ENCODE measurements around the gene CCDC197.

The CCDC197 gene

DNA sequence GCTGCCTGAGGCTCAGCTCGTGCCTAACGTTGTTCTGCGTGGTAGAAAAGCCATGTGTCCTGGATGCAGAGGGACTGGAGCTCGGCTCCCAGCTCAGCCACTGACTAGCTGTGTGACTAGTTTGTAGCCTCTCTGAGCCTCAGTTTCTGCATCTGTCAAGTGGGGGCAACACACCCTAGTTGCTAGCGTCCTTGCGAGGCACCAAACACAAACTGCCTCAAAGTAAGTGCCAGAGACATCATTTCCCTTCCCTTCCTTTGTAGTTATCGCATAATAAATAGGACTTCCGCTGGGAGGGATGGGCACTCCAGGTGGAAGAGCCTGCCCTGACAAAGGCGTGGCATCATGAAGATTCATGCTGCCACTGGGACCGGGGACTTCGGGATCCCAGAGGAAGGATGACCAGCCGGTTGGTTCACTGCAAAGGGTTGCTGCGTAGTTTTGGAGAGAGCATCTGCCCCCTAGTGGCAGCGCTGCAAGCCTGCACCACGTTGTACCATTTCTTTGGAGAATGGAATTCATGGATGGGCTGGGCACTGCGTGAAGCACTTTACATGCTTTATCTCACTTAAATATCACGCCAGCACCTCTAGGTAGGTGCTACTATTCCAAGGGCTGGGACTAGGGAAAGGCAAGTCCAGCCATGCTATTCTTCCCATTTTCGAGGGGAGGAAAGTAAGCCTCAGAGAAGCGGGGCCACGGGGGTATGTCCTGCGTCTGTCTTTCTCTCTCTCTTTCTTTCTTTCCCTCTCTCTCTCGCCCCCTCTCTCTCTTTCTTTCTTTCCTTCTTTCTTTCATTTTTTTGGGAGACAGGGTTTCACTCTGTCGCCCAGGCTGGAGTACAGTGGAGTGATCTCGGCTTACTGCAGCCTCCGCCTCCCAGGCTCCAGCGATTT lies 4.6 kb downstream of the CCDC197 start:
- Histone ChIP-seq H3K27ac (ENCODE audit: extremely low read depth, low read depth, low read length) (no peak overlapping the region), H3K9me3 (ENCODE audit: control insufficient read depth, insufficient read depth, low read depth, low read length) (no peaks in the 10 kb centered on the region), H3K36me3 (ENCODE audit: control insufficient read depth in 2 of 2, insufficient read depth in 1 of 2, low read length in 2 of 2) (no peaks in the 10 kb centered on the region), H3K4me1 (ENCODE audit: control insufficient read depth, insufficient read depth, low read length) (no peaks in the 10 kb centered on the region; the same call in 1 of the 2 replicates), H3K4me3 (ENCODE audit: low read depth, low read length) (no peak overlapping the region)
- ChIA-PET CTCF (interaction anchor here (0.5 to 4.8 kb wide), 19 partner anchors 9 to 1792 kb away, joined by 3 to 111 read pairs (median 4); no protein-coding TSS in a partner anchor), POLR2A (no interaction called here)
- TF ChIP-seq ZNF654 (tag by site-specific recombination; IDR thresholded peaks at IDR 0.05; ENCODE audit: low read depth) (peak; percentile 69), ZNF2 (tag by site-specific recombination; IDR thresholded peaks at IDR 0.05) (peak; percentile 65; the same call in 1 of the 2 replicates), ZNF521 (tag by site-specific recombination; IDR thresholded peaks at IDR 0.05) (no peak), KLF10 (tag by site-specific recombination; IDR thresholded peaks at IDR 0.05) (no peak), ZNF830 (tag by site-specific recombination; IDR thresholded peaks at IDR 0.05; ENCODE audit: low read depth) (no peak), ZNF394 (tag by site-specific recombination; IDR thresholded peaks at IDR 0.05; ENCODE audit: borderline replicate concordance) (no peak), ZNF792 (tag by site-specific recombination; IDR thresholded peaks at IDR 0.05) (no peak), ZFP3 (tag by site-specific recombination; IDR thresholded peaks at IDR 0.05; ENCODE audit: low read depth) (no peak), REPIN1 (tag by site-specific recombination; IDR thresholded peaks at IDR 0.05; ENCODE audit: low read depth) (no peak), SP2 (tag by site-specific recombination; IDR thresholded peaks at IDR 0.05) (no peak), ZNF16 (tag by site-specific recombination; IDR thresholded peaks at IDR 0.05; ENCODE audit: low read depth) (no peak), ZNF624 (tag by site-specific recombination; IDR thresholded peaks at IDR 0.05) (no peak), SETDB1 (IDR thresholded peaks at IDR 0.05; ENCODE audit: insufficient read length, low read length) (no peak), ZNF266 (tag by site-specific recombination; IDR thresholded peaks at IDR 0.05; ENCODE audit: low read depth) (no peak), ZEB2 (tag by site-specific recombination; IDR thresholded peaks at IDR 0.05) (no peak), ZSCAN30 (tag by site-specific recombination; IDR thresholded peaks at IDR 0.05) (no peak), ZNF114 (tag by site-specific recombination; IDR thresholded peaks at IDR 0.05) (no peak), ZNF558 (tag by site-specific recombination; IDR thresholded peaks at IDR 0.05) (no peak), PRDM1 (tag by site-specific recombination; IDR thresholded peaks at IDR 0.05) (0 out of 2 replicates have a peak, but pooled peaks have one; percentile 9), ZNF341 (tag by site-specific recombination; IDR thresholded peaks at IDR 0.05; ENCODE audit: low read depth) (peak; percentile 61), HOXA7 (CRISPR knock-in tag; IDR thresholded peaks at IDR 0.05; ENCODE audit: borderline replicate concordance) (no peak), ZIC2 (tag by site-specific recombination; IDR thresholded peaks at IDR 0.05) (no peak), EGR2 (tag by site-specific recombination; IDR thresholded peaks at IDR 0.05; ENCODE audit: low read depth) (no peak), ZNF138 (tag by site-specific recombination; IDR thresholded peaks at IDR 0.05; ENCODE audit: borderline replicate concordance) (no peak), ZNF239 (tag by site-specific recombination; IDR thresholded peaks at IDR 0.05) (no peak)
- TF ChIP-seq, protein P1, sequence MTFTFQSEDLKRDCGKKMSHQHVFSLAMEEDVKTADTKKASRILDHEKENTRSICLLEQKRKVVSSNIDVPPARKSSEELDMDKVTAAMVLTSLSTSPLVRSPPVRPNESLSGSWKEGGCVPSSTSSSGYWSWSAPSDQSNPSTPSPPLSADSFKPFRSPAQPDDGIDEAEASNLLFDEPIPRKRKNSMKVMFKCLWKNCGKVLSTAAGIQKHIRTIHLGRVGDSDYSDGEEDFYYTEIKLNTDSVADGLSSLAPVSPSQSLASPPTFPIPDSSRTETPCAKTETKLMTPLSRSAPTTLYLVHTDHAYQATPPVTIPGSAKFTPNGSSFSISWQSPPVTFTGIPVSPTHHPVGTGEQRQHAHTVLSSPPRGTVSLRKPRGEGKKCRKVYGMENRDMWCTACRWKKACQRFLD (tag by site-specific recombination; IDR thresholded peaks at IDR 0.05) = no peak
- TF ChIP-seq, protein P2, sequence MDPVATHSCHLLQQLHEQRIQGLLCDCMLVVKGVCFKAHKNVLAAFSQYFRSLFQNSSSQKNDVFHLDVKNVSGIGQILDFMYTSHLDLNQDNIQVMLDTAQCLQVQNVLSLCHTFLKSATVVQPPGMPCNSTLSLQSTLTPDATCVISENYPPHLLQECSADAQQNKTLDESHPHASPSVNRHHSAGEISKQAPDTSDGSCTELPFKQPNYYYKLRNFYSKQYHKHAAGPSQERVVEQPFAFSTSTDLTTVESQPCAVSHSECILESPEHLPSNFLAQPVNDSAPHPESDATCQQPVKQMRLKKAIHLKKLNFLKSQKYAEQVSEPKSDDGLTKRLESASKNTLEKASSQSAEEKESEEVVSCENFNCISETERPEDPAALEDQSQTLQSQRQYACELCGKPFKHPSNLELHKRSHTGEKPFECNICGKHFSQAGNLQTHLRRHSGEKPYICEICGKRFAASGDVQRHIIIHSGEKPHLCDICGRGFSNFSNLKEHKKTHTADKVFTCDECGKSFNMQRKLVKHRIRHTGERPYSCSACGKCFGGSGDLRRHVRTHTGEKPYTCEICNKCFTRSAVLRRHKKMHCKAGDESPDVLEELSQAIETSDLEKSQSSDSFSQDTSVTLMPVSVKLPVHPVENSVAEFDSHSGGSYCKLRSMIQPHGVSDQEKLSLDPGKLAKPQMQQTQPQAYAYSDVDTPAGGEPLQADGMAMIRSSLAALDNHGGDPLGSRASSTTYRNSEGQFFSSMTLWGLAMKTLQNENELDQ (tag by site-specific recombination; IDR thresholded peaks at IDR 0.05; ENCODE audit: low read depth) = no peak
- TF ChIP-seq, protein P3, sequence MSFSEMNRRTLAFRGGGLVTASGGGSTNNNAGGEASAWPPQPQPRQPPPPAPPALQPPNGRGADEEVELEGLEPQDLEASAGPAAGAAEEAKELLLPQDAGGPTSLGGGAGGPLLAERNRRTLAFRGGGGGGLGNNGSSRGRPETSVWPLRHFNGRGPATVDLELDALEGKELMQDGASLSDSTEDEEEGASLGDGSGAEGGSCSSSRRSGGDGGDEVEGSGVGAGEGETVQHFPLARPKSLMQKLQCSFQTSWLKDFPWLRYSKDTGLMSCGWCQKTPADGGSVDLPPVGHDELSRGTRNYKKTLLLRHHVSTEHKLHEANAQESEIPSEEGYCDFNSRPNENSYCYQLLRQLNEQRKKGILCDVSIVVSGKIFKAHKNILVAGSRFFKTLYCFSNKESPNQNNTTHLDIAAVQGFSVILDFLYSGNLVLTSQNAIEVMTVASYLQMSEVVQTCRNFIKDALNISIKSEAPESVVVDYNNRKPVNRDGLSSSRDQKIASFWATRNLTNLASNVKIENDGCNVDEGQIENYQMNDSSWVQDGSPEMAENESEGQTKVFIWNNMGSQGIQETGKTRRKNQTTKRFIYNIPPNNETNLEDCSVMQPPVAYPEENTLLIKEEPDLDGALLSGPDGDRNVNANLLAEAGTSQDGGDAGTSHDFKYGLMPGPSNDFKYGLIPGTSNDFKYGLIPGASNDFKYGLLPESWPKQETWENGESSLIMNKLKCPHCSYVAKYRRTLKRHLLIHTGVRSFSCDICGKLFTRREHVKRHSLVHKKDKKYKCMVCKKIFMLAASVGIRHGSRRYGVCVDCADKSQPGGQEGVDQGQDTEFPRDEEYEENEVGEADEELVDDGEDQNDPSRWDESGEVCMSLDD (tag by site-specific recombination; IDR thresholded peaks at IDR 0.05) = no peak
- TF ChIP-seq, protein P4, sequence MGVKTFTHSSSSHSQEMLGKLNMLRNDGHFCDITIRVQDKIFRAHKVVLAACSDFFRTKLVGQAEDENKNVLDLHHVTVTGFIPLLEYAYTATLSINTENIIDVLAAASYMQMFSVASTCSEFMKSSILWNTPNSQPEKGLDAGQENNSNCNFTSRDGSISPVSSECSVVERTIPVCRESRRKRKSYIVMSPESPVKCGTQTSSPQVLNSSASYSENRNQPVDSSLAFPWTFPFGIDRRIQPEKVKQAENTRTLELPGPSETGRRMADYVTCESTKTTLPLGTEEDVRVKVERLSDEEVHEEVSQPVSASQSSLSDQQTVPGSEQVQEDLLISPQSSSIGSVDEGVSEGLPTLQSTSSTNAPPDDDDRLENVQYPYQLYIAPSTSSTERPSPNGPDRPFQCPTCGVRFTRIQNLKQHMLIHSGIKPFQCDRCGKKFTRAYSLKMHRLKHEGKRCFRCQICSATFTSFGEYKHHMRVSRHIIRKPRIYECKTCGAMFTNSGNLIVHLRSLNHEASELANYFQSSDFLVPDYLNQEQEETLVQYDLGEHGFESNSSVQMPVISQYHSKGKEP (tag by site-specific recombination; IDR thresholded peaks at IDR 0.05) = no peak
- TF ChIP-seq, protein P5, sequence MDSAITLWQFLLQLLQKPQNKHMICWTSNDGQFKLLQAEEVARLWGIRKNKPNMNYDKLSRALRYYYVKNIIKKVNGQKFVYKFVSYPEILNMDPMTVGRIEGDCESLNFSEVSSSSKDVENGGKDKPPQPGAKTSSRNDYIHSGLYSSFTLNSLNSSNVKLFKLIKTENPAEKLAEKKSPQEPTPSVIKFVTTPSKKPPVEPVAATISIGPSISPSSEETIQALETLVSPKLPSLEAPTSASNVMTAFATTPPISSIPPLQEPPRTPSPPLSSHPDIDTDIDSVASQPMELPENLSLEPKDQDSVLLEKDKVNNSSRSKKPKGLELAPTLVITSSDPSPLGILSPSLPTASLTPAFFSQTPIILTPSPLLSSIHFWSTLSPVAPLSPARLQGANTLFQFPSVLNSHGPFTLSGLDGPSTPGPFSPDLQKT (IDR thresholded peaks at IDR 0.05; ENCODE audit: borderline replicate concordance, low read depth, low read length) = no peak
